Measurements from ENCODE around the gene LDLRAD3.

Gene LDLRAD3

GRCh38 chr11:36081274-36081945 is 137.5 kb downstream of the LDLRAD3 start:
- DNase-seq, result no peak

GRCh38 chr11:36086366-36086765 is 142.5 kb downstream of the LDLRAD3 start:
- no peak for DNase-seq

GRCh38 chr11:36088266-36088972 is 144.6 kb downstream of the LDLRAD3 start:
- no peak for DNase-seq

- no peak for DNase-seq
Measured at GRCh38 chr11:36089920-36090319, 146.1 kb downstream of the LDLRAD3 start.

GRCh38 chr11:36090356-36091109 is 146.7 kb downstream of the LDLRAD3 start:
- no peak for DNase-seq

- no peak for DNase-seq
Measured at GRCh38 chr11:36091256-36091811, 147.5 kb downstream of the LDLRAD3 start.

- no peak for DNase-seq
Measured at GRCh38 chr11:36092314-36093030, 148.6 kb downstream of the LDLRAD3 start.

GRCh38 chr11:36093548-36093947 is 149.7 kb downstream of the LDLRAD3 start:
- DNase-seq, result no peak

GRCh38 chr11:36094164-36094563 is 150.3 kb downstream of the LDLRAD3 start:
- DNase-seq, result no peak

- DNase-seq, result no peak
Measured at GRCh38 chr11:36095716-36096115, 151.9 kb downstream of the LDLRAD3 start.

GRCh38 chr11:36097219-36097650 is 153.4 kb downstream of the LDLRAD3 start:
- DNase-seq, result no peak

- DNase-seq, result no peak
Measured at GRCh38 chr11:36098087-36098486, 154.2 kb downstream of the LDLRAD3 start.

- DNase-seq, result no peak
Measured at GRCh38 chr11:36098853-36099375, 155.1 kb downstream of the LDLRAD3 start.

- no peak for DNase-seq
Measured at GRCh38 chr11:36101466-36101865, 157.6 kb downstream of the LDLRAD3 start.

GRCh38 chr11:36102868-36103267 is 159.0 kb downstream of the LDLRAD3 start:
- DNase-seq, result no peak

GRCh38 chr11:36103933-36104530 is 160.2 kb downstream of the LDLRAD3 start:
- no peak for DNase-seq

GRCh38 chr11:36104660-36104992 is 160.8 kb downstream of the LDLRAD3 start:
- DNase-seq, result no peak

- no peak for DNase-seq
Measured at GRCh38 chr11:36105743-36106581, 162.1 kb downstream of the LDLRAD3 start.

GRCh38 chr11:36107547-36107946 is 163.7 kb downstream of the LDLRAD3 start:
- DNase-seq, result no peak

GRCh38 chr11:36108881-36109589 is 165.2 kb downstream of the LDLRAD3 start:
- no peak for DNase-seq

GRCh38 chr11:36109590-36109849 is 165.7 kb downstream of the LDLRAD3 start:
- no peak for DNase-seq
